Panc1 (cell line): ENCODE measurements around the gene RPAP3. TPM values are rescaled to one million over a fixed set of nuclear protein-coding genes. Genes with fewer than 3 reads are reported as not detected.

Source experiments
- ATAC-seq: fragments of 200-7000 bp; cut with Tn5 transposase; 2 replicates; pipeline ENCODE4 v1.9.1; 2020; ENCODE audit warnings: mild to moderate bottlenecking, moderate library complexity
- BruUV-seq: library from RNA; stranded (reverse); fragments of 400-500 nt; replicated peaks from 2 replicates; lab custom pipeline; 2021; lab: Mats Ljungman, UMichigan
- CTCF ChIA-PET: fragments of 300-600 bp; sonication (Branson Sonifier 250); formaldehyde crosslinking; loops from one replicate; lab custom pipeline; 2022; ENCODE audit warnings: antibody characterized with exemption; lab: Charles Lee
- POLR2A ChIA-PET: fragments of 300-600 bp; sonication (Branson Sonifier 250); formaldehyde crosslinking; loops from one replicate; lab custom pipeline; 2022; ENCODE audit warnings: antibody characterized with exemption; lab: Charles Lee
- DNase-seq: peaks from one replicate; pipeline ENCODE4 v3.0.0-alpha.2; 2010; ENCODE audit warnings: low read depth, low spot score
- H3K27ac ChIP-seq: 2 replicates; pipeline ENCODE4 v1.5.1; 2011; ENCODE audit warnings: mild to moderate bottlenecking, low read length, inconsistent platforms
- H3K27me3 ChIP-seq: fragments of 200-500 bp; sonication (Bioruptor generic); 2 replicates; pipeline ENCODE4 v1.6.0; 2014; ENCODE audit warnings: low read length, inconsistent platforms; ENCODE audit not compliant: control insufficient read depth, insufficient read depth
- H3K36me3 ChIP-seq: fragments of 200-500 bp; sonication (Bioruptor generic); 2 replicates; pipeline ENCODE4 v1.5.1; 2014; ENCODE audit warnings: inconsistent platforms, mild to moderate bottlenecking, low read length, moderate library complexity; ENCODE audit not compliant: control insufficient read depth, insufficient read depth
- H3K4me1 ChIP-seq: 2 replicates; pipeline ENCODE4 v1.5.1; 2011; ENCODE audit warnings: inconsistent platforms, mild to moderate bottlenecking, low read length, moderate library complexity; ENCODE audit not compliant: control insufficient read depth, insufficient read depth
- H3K4me3 ChIP-seq, 2 experiments: 2 replicates each; pipeline ENCODE4 v1.5.1; 2011 to 2012; ENCODE audit warnings: low read depth in 2 of 2, low read length in 2 of 2, mild to moderate bottlenecking in 2 of 2, inconsistent platforms in 1 of 2, moderate library complexity in 1 of 2
- H3K9me3 ChIP-seq: fragments of 200-500 bp; sonication (Bioruptor generic); 2 replicates; pipeline ENCODE4 v1.5.1; 2014; ENCODE audit warnings: low read depth, mild to moderate bottlenecking, inconsistent platforms, low read length, moderate library complexity; ENCODE audit not compliant: control insufficient read depth, insufficient read depth
- POLR2AphosphoS5 ChIP-seq: IDR thresholded peaks from 2 replicates; pipeline ENCODE4 v1.6.1; 2012; ENCODE audit warnings: mild to moderate bottlenecking, low read depth, low read length, moderate library complexity
- SIN3A ChIP-seq: IDR thresholded peaks from 2 replicates; pipeline ENCODE4 v1.6.1; 2012; ENCODE audit warnings: low read depth, mild to moderate bottlenecking, low read length, moderate library complexity, borderline replicate concordance; ENCODE audit not compliant: insufficient read depth
- TCF7L2 ChIP-seq: IDR thresholded peaks from 2 replicates; pipeline ENCODE4 v1.6.1; 2011; ENCODE audit warnings: mild to moderate bottlenecking, low read depth, low read length, inconsistent platforms
- in situ Hi-C: cut with HindIII; loops from 2 replicates; pipeline ENCODE4 v1.10.0; 2016; ENCODE audit warnings: low sequenced_read_pairs, low pct_unique_long_range_greater_than_20kb
- intact Hi-C: fragments of 100-400 bp; cut with micrococcal nuclease; formaldehyde crosslinking; loops from one replicate; pipeline ENCODE4 v1.10.0; 2022; ENCODE audit not compliant: unreplicated experiment
- total RNA-seq: library from RNA; stranded (reverse); gene quantifications from one replicate; pipeline ENCODE4 v1.2.1, GENCODE V29; 2021; ENCODE audit not compliant: unreplicated experiment
- TF ChIP-seq, protein P1 (sequence below): fragments of 450-650 bp; IDR thresholded peaks from 2 replicates; pipeline ENCODE4 v1.5.1; 2017; ENCODE audit warnings: mild to moderate bottlenecking
- TF ChIP-seq, protein P2 (sequence below), 2 experiments: IDR thresholded peaks; 2 replicates each; pipeline ENCODE4 v1.6.1; 2011 to 2012; ENCODE audit warnings: low read depth in 2 of 2, control low read depth in 1 of 2, low read length in 1 of 2, mild to moderate bottlenecking in 1 of 2, moderate library complexity in 1 of 2; ENCODE audit not compliant: insufficient read depth in 1 of 2

RPAP3 gene
- total RNA-seq, 1 experiment from 2014 or later: 47.3 TPM

DNA sequence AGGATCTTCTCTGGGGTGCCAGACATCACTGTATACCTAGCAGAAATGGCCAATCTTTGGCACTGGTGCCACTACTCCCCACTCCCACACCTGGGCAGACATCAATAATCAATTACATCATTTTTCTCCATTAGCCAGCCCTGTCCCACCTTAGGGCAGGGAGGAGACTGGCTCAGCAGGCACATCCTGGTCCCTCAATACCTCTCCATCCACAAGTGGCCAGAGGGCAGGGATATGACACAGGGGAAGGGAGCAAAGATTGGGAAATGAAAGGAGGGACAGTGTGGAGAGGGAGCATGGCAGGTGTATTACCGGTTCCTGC is 42.6 kb upstream of the RPAP3 start:
- Histone ChIP-seq H3K27me3 (no peaks in the 10 kb centered on the region), H3K4me1 (peaks cover under 1% of the 10 kb centered on the region; the same call in 1 of the 2 replicates), H3K4me3 (no peak overlapping the region), H3K27ac (no peak overlapping the region), H3K9me3 (no peaks in the 10 kb centered on the region), H3K36me3 (no peaks in the 10 kb centered on the region)
- ChIA-PET CTCF (no interaction called here), POLR2A (no interaction called here)
- intact Hi-C loops (no loop called here), in situ Hi-C loops (no loop called here)
- BruUV-seq: no TSS peak
- no peak for DNase-seq
- no peak for TF ChIP-seq SIN3A
- no peak for ATAC-seq

DNA sequence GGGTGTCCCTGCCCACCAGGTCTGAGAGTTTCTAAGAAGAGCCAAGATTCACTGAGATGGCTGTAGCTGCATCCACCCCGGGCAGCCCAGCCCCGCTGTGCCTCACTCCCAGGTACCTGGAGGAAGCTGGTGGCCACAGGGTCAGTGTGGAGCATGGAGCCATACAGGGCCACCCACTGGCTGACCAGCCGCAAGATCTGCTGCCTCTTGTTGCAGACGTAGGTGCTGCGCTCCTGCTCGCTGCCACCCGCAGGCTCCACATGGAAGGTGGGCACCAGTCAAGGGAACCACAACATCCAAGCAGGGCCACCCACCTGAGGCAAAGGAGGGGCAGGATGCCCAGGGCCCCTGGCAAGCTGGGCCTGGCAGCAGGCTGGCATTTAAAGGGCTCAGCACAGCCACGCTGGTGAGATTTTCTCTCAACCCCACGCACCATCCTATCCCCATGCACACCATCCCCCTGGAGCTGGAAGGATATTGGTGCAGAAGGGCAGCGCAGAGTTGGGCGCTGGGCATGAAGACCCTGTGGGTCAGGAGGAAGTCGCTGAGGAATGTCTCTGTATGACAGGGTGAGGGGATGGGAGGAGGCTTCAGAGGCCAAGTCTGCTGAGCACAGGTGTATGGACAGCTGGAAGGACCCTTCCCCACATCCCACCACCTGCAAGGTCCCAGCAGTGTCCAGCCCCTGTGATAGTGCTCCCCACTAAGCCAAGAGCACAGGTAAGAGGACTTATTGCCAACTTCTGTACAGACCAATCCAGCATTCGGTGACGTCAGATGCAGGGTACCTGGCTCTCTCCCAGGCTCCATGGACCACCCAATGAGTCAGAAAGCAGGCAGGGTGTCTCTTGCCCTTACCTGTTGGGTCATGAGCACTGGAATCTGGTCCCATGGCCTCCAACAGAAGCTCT is 42.0 kb upstream of the RPAP3 start:
- no peaks in the 10 kb centered on the region for H3K36me3 ChIP-seq
- CTCF ChIA-PET: no interaction called here

More for the DNA sequence above, 42.0 kb upstream of the RPAP3 start:
- intact Hi-C loops: no loop called here
- no peaks in the 10 kb centered on the region for H3K9me3 ChIP-seq
- no TSS peak for BruUV-seq
- TF ChIP-seq POLR2AphosphoS5 (no peak), SIN3A (no peak), TCF7L2 (no peak)
- TF ChIP-seq, protein P1, sequence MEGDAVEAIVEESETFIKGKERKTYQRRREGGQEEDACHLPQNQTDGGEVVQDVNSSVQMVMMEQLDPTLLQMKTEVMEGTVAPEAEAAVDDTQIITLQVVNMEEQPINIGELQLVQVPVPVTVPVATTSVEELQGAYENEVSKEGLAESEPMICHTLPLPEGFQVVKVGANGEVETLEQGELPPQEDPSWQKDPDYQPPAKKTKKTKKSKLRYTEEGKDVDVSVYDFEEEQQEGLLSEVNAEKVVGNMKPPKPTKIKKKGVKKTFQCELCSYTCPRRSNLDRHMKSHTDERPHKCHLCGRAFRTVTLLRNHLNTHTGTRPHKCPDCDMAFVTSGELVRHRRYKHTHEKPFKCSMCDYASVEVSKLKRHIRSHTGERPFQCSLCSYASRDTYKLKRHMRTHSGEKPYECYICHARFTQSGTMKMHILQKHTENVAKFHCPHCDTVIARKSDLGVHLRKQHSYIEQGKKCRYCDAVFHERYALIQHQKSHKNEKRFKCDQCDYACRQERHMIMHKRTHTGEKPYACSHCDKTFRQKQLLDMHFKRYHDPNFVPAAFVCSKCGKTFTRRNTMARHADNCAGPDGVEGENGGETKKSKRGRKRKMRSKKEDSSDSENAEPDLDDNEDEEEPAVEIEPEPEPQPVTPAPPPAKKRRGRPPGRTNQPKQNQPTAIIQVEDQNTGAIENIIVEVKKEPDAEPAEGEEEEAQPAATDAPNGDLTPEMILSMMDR: no peak
- TF ChIP-seq, protein P2, sequence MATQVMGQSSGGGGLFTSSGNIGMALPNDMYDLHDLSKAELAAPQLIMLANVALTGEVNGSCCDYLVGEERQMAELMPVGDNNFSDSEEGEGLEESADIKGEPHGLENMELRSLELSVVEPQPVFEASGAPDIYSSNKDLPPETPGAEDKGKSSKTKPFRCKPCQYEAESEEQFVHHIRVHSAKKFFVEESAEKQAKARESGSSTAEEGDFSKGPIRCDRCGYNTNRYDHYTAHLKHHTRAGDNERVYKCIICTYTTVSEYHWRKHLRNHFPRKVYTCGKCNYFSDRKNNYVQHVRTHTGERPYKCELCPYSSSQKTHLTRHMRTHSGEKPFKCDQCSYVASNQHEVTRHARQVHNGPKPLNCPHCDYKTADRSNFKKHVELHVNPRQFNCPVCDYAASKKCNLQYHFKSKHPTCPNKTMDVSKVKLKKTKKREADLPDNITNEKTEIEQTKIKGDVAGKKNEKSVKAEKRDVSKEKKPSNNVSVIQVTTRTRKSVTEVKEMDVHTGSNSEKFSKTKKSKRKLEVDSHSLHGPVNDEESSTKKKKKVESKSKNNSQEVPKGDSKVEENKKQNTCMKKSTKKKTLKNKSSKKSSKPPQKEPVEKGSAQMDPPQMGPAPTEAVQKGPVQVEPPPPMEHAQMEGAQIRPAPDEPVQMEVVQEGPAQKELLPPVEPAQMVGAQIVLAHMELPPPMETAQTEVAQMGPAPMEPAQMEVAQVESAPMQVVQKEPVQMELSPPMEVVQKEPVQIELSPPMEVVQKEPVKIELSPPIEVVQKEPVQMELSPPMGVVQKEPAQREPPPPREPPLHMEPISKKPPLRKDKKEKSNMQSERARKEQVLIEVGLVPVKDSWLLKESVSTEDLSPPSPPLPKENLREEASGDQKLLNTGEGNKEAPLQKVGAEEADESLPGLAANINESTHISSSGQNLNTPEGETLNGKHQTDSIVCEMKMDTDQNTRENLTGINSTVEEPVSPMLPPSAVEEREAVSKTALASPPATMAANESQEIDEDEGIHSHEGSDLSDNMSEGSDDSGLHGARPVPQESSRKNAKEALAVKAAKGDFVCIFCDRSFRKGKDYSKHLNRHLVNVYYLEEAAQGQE (IDR thresholded peaks at IDR 0.05; ENCODE audit: insufficient read depth in 1 of 2, low read depth in 2 of 2, low read length in 1 of 2): no peak
- DNase-seq (no peak), ATAC-seq (no peak)
- POLR2A ChIA-PET: no interaction called here
- H3K27ac ChIP-seq: no peak overlapping the region
- no peak overlapping the region for H3K4me3 ChIP-seq
- in situ Hi-C loops: no loop called here
- no peaks in the 10 kb centered on the region for H3K27me3 ChIP-seq
- no peaks in the 10 kb centered on the region for H3K4me1 ChIP-seq
